HL-60 (cell line): Measurements from ENCODE around the gene PICK1.
"Not testable (repeated sequence)": the region's sequence is repeated elsewhere in the genome, so short reads cannot be mapped to it uniquely, and the experiment has no call there.

ENCODE experiments used
- DNase-seq, 2 experiments: peaks; one replicate each; pipeline ENCODE4 v3.0.0-alpha.2; 2010 to 2020; ENCODE audit warnings: low read depth in 1 of 2, low spot score in 1 of 2
- H3K27ac ChIP-seq: fragments of 250-450 bp; sonication (Bioruptor Pico); replicated peaks from 2 replicates; pipeline ENCODE4 v1.5.1; 2020; ENCODE audit warnings: mild to moderate bottlenecking, moderate library complexity
- H3K27me3 ChIP-seq: fragments of 250-450 bp; sonication (Bioruptor Pico); 2 replicates; pipeline ENCODE4 v1.5.1; 2021; ENCODE audit warnings: mild to moderate bottlenecking, moderate library complexity; ENCODE audit not compliant: insufficient read depth, poor library complexity, severe bottlenecking
- H3K4me3 ChIP-seq: replicated peaks from 2 replicates; pipeline ENCODE4 v1.5.1; 2011; ENCODE audit warnings: mild to moderate bottlenecking, control low read depth, low read length; ENCODE audit not compliant: insufficient read depth
- GABPA ChIP-seq: IDR thresholded peaks from 2 replicates; pipeline ENCODE4 v1.6.1; 2012; ENCODE audit warnings: low read depth
- POLR2AphosphoS5 ChIP-seq: IDR thresholded peaks from 2 replicates; pipeline ENCODE4 v1.6.1; 2012; ENCODE audit warnings: low read depth
- SPI1 ChIP-seq: IDR thresholded peaks from 2 replicates; pipeline ENCODE4 v1.6.1; 2012; ENCODE audit warnings: low read depth, mild to moderate bottlenecking, borderline replicate concordance
- TF ChIP-seq, protein P1 (sequence below): IDR thresholded peaks from 2 replicates; pipeline ENCODE4 v1.6.1; 2012; ENCODE audit warnings: low read depth; ENCODE audit not compliant: insufficient replicate concordance
- TF ChIP-seq, protein P2 (sequence below): IDR thresholded peaks from one replicate; pipeline ENCODE4 v1.5.1; 2011; ENCODE audit warnings: low read length, control low read depth, inconsistent platforms; ENCODE audit not compliant: insufficient read depth

PICK1 gene

DNA sequence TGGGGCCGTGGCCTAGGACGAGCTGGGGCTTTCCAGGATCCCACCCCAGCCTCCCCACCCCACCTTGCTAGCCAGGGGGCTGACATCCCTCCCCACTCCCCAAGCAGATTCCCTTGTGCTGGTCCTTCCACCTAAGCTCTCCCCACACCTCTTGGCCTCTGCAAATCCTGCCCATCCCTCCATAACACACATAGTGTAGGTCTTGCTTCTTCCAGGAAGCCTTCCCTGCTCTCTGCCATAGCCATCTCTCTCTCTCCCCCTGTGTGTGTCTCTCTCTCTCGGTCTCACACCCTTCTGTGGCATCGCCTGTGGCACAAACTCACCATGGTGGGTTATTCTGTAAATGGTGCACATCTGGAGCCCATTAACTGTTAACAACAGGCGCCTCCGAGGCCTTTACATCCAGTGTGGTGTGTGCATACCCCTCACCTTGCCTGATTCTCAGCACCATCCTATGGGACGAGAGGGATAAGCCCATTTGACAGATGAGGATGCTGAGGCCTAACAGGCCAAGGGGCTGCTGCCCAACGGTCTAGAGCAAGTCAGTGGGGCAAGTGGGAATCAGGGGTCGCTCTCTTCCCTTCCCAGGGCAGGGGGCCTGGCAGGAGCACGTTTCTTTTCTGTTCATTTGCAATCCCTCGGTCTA, 22.2 kb upstream of the PICK1 start:
- TF ChIP-seq, protein P1, sequence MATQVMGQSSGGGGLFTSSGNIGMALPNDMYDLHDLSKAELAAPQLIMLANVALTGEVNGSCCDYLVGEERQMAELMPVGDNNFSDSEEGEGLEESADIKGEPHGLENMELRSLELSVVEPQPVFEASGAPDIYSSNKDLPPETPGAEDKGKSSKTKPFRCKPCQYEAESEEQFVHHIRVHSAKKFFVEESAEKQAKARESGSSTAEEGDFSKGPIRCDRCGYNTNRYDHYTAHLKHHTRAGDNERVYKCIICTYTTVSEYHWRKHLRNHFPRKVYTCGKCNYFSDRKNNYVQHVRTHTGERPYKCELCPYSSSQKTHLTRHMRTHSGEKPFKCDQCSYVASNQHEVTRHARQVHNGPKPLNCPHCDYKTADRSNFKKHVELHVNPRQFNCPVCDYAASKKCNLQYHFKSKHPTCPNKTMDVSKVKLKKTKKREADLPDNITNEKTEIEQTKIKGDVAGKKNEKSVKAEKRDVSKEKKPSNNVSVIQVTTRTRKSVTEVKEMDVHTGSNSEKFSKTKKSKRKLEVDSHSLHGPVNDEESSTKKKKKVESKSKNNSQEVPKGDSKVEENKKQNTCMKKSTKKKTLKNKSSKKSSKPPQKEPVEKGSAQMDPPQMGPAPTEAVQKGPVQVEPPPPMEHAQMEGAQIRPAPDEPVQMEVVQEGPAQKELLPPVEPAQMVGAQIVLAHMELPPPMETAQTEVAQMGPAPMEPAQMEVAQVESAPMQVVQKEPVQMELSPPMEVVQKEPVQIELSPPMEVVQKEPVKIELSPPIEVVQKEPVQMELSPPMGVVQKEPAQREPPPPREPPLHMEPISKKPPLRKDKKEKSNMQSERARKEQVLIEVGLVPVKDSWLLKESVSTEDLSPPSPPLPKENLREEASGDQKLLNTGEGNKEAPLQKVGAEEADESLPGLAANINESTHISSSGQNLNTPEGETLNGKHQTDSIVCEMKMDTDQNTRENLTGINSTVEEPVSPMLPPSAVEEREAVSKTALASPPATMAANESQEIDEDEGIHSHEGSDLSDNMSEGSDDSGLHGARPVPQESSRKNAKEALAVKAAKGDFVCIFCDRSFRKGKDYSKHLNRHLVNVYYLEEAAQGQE, result no peak
- TF ChIP-seq POLR2AphosphoS5 (no peak), GABPA (no peak), SPI1 (no peak)
- TF ChIP-seq, protein P2, sequence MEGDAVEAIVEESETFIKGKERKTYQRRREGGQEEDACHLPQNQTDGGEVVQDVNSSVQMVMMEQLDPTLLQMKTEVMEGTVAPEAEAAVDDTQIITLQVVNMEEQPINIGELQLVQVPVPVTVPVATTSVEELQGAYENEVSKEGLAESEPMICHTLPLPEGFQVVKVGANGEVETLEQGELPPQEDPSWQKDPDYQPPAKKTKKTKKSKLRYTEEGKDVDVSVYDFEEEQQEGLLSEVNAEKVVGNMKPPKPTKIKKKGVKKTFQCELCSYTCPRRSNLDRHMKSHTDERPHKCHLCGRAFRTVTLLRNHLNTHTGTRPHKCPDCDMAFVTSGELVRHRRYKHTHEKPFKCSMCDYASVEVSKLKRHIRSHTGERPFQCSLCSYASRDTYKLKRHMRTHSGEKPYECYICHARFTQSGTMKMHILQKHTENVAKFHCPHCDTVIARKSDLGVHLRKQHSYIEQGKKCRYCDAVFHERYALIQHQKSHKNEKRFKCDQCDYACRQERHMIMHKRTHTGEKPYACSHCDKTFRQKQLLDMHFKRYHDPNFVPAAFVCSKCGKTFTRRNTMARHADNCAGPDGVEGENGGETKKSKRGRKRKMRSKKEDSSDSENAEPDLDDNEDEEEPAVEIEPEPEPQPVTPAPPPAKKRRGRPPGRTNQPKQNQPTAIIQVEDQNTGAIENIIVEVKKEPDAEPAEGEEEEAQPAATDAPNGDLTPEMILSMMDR, result no peak
- no peak for DNase-seq
- H3K4me3 ChIP-seq, result no peak overlapping the region
- H3K27ac ChIP-seq, result no peak overlapping the region; the same call in 1 of the 2 replicates
- no peaks in the 10 kb centered on the region for H3K27me3 ChIP-seq

DNA sequence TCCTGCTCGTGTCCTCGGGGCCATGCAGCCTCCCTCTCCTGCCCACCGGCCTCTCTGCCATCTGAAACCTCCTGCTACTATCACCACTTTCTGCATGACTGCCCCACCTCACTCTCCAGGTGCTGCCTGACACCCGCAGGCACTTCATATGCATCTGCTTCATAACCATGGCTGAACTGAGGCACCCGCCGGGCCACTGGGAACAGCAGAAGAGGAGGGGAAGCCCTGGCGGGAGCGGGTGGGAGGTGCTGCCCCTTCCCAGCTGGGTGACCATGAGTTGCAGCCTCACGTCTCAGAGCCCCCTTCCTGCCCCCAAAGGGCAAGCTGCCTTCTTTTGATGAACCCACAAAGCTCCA, 21.7 kb upstream of the PICK1 start:
- Histone ChIP-seq H3K4me3 (no peak overlapping the region), H3K27me3 (no peaks in the 10 kb centered on the region), H3K27ac (no peak overlapping the region)
- DNase-seq, result no peak
- TF ChIP-seq, protein P1, result no peak
- TF ChIP-seq GABPA (no peak), POLR2AphosphoS5 (no peak), SPI1 (no peak)
- TF ChIP-seq, protein P2, result no peak

DNA sequence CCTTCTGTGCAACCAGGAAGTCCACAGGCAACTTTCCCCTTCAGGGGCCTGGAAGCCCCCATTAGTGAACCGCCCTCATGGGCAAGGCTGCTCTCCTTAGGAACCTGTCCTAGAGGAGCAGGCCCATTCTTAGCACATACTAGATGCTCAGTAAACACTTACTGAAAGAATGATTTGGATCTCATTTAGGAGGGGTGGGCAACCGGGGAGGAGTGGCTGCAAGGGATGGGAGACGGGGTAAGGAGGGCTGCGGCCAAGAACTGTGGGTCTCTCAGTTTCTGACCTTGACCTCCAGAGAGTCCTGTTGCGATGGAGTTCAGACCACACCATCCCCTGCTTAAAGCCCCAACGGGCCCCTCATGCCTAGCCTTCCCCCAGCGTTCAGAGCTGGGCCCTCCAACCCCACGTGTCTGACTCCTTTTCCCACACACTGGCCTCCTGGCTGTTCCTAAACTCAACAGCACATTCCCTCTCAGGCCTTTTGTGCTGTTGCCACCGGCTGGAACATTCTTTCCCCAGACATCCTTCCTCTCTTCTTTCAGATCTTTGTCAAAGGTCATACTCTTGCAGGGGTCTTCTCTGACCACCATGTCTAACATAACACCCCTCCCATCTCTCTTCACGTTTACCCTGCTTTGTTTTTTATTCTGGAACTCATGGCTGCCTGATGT, 20.7 kb upstream of the PICK1 start:
- H3K27ac ChIP-seq, result no peak overlapping the region
- TF ChIP-seq, protein P1, result no peak
- no peak for DNase-seq

DNA sequence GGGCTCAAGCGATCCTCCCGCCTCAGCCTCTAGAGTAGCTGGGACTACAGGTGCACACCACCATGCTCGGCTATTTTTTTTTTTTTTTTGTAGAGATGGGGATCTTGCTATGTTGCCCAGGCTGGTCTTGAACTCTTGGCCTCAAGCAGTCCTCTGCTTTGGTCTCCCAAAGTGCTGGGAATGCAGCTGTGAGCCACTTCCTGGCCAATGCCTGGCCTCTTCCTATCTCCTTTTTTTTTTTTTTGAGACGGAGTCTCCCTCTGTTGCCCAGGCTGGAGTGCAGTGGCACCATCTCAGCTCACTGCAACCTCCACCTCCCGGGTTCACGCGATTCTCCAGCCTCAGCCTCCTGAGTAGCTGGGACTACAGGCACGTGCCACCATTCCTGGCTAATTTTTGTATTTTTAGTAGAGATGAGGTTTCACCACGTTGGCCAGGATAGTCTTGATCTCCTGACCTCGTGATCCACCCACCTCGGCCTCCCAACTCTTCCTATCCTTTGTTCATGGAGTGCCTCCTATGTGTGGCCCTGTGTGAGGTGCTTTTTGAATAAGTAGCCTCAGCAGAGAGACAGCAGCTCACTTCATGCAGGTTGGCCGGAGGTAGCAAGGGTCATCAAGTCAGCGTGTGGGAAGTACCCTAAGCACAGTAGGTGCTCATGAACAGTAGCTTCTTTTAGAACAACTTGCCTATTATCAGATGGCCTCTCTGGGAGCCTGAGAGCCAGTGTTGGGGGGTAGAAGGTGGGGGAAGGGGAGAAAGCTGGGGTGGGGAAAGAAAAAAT, 19.6 kb upstream of the PICK1 start:
- H3K4me3 ChIP-seq, H3K27me3 ChIP-seq, DNase-seq, H3K27ac ChIP-seq: not testable (repeated sequence)

More for the DNA sequence above, 20.7 kb upstream of the PICK1 start:
- Histone ChIP-seq H3K27me3 (no peaks in the 10 kb centered on the region), H3K4me3 (no peak overlapping the region)
